HG03135 (cell line): ENCODE measurements around the gene RASAL2.
"Not testable (repeated sequence)": the region's sequence is repeated elsewhere in the genome, so short reads cannot be mapped to it uniquely, and the experiment has no call there.

Source experiments
- ATAC-seq: cut with Tn5 transposase; IDR thresholded peaks from one replicate; pipeline ENCODE4 v1.9.1; 2021; ENCODE audit warnings: mild to moderate bottlenecking, moderate library complexity; ENCODE audit not compliant: unreplicated experiment

Gene RASAL2

DNA sequence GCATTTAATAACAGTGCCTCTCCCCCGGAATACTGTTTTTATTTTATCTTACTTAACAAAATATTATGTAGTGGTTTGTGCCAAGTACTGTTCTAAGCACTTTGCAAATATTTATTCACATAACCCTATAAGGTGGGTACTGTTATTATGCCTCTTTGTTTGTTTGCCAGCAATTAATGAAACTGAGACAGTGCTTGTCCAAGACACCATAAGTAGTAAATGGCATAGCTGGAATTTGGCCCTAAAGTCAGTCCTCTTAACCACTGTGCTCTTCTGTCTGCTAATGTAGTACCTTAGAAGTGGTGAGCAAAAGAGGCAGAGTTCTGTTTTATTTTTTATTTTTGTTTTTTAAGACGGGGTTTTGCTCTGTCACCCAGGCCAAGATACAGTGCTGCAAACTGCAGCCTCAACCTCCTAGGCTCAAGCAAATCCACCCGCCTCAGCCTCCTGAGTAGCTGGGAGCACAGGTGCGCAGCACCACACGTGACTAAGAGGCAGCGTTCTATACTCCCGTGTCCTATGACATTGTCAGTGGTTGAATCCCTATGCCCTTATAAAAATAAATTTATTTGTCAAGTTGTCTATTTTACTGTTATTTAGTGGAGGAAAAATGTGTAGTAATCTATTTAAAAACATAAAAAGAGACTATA lies 237.1 kb downstream of the RASAL2 start:
- no peak for ATAC-seq

DNA sequence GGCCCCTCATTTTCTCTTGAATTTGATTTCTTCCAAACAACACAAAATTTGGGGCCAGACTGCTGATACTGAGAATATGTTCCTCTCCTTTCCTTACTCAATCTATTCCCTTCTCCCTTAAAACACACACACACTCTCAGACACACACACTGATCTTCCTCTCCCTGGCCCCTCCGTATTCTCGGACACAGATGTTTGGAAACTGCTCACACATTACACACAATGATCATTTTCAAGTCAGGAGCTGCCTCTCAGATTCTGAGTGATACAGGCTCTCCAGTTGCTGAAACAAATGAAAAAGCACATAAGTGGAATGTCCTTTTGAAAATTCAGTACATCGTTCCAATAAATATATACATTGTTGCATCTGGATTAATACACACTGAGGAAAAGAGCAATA lies 241.5 kb downstream of the RASAL2 start:
- ATAC-seq, result no peak

DNA sequence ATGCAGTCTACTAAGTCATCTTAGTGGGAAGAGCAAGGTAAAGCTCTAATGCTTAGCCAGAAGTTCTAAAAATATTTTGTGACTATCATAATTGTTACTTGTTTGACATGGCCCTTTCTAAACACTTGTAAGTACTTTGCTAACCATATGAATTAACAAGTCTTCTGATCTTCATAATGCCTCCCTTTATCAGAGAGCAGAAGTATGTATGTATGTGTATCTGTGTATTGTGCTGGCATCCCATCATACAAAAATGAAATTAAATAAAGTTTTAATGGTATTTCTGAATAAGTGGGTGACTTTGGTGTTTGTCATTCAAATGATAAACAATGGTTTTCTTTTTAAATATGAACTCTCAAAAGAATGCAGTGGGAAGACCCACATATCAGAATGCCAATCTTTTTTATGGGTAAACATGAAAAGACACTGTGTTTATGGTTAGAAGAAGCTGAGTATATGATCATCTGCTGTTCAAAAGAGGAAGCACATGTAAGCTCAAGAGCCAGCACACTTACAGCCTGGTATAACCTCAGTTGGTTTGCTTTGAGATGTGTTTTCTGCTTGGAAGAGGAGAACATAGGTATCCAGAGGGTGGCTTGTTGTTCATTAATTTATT lies 243.3 kb downstream of the RASAL2 start:
- no peak for ATAC-seq

DNA sequence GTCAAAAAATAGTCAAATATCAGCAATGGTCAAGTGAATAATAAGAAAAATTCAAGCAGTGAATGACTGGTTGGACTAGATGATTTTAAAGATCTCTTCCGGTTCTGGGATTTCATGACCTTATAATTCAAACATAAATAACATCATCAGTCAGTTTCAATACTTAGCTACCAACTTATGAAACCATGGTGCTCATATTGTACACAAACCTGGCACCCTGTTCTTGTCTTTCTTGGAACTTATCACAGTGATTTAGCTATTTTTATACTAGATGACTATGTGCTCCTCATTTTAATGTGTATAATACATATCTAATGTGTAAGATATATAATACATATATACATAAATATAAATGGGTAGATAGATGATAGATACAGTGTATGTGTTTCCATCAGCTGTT lies 245.9 kb downstream of the RASAL2 start:
- no peak for ATAC-seq

DNA sequence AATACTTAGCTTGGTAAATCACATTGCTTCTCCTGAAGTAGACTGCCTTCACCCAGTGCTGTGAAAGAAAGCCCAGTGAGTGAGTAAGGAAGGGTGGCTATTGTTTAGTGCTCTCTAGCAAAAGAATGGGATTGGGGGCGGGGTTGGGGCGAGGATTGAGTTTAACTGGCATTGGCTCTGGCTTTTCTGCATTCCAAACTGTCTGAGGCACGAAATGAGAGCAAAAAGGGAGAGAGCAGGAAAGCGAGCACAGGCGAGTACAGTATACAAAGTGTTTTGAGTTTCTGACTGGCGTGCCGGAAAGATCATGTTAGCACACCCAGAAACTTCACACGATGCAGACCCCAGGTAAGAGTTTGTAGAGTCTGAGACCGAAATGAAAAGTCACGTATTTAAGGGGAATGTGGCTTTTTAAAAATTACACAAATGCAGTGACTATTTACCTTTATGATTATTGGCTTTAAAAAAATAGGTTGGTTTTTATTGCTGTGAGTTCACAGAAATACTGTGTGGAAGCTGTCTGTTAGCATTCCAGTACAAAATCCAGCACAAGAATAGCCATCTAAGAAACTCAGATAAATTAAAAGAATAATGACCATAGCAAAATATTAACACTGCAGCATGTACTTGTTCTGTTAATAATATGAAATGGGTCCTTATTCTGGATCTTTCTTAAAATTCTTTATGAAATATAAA lies 247.5 kb downstream of the RASAL2 start:
- no peak for ATAC-seq

DNA sequence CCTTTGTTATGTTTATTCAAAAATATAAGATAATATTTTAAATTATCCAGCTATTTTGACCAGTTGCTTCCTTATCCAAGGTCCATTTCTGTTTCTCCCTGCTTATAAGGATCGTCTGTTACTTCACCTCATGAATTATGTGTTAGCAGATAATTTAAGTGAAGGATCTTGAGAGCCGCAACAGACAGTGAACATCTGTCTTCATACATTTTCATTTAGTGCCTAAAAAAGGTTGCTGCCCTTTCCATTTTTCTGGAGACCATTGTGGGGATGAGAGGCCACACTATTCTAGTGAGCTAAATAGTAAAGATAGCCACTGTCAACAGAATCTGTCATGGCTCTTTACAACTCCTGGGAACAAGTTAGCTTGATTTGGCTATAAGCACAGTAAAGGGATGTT lies 248.8 kb downstream of the RASAL2 start:
- ATAC-seq, result no peak

DNA sequence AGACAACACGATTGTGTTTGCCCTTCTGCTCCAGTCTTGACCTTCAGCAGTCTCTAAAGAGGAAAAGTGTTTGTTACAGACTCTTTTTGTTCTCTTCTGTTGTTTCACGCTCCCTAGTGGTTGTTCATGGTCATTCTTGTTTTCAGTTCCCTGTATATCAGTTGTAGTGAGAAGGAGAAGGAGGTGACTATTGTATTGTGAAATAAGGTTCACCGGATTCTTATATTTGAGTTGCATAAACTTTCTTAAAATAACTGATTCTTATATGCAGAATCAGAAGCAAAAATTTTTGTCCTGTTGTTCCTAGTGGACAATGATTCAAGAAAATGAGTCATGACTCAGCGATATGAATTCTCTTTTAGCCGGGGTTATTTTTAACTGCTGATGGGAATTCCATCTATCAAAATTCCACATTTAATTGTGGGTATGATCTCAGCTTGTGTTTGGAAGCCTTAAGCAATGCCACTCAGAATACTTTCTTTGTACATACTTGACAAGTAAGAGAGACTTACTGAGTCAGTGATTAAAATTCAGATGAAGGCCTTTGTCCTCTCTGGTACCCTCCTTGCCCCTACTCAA lies 250.7 kb downstream of the RASAL2 start:
- no peak for ATAC-seq

DNA sequence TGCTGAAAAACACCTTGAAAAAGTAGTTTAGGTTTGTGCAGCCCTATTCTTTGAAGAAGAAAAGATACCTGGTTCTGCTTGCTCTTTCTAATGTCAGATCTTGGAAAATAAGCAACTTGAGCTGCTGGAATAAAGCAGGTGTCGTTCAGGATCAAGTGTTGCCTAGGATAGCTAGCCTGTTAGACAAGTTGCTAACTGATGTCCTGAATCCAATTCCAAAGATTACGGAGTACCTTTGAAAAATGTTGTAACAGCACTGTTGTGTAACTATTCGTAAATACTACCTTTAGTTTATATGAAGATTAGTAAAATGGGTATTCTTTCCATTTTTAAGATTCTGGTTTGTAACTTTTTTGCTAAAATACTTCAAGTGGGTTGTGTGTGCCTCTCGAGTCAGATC lies 251.3 kb downstream of the RASAL2 start:
- no peak for ATAC-seq

DNA sequence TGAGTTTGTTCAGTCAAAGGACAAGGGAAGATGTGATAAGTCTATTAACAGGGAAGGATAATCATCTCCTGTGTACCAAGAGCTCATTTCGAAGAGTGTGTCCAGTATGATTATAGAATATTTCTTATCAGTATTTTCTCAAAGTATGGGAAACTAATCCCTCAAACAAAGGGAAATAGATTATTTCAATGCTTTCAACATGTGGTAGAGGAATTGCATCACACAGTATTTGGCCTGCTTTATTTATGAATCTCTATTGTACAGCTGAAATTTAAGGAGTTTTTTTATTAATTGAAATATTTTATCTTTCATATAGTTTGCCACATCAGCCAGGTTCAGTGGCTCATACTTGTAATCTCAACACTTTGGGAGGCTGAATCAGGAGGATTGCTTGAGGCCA lies 251.9 kb downstream of the RASAL2 start:
- no peak for ATAC-seq

DNA sequence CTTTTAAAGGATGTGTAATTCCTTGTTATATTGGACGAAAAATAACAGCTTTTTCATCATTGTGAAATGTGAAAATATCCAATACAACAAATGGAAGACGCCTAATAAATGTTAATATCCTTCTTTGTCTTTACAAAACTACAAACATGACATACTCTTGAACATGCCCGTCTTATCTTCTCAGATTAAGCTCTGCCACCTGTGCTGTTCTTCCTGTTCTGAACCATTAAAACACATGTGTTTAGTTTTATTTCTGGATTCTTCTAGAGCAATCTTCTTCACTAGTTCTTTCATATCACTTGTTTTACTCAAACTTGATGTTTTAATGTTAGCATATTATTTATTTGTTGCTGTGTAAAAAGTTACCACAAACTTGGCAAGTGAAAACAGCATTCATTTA lies 255.9 kb downstream of the RASAL2 start:
- ATAC-seq, result no peak

DNA sequence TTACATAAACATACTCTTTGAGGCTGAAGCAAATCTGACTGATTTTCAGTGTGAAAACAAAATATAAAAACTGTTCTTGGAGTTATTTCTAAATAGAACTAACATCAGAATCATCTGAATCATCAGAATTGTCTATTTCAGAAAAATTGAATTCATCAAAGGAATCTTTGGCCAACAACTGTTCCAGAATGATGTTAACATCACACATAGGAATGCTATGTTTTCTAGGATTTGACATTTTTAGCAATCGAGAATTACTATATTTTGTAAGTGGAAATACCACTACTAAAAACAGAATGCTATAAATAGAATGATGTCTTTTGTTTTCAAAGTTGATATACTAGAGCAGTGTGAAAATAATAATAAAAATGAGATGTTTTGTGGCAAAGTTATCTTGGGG lies 258.0 kb downstream of the RASAL2 start:
- not testable (repeated sequence) for ATAC-seq

DNA sequence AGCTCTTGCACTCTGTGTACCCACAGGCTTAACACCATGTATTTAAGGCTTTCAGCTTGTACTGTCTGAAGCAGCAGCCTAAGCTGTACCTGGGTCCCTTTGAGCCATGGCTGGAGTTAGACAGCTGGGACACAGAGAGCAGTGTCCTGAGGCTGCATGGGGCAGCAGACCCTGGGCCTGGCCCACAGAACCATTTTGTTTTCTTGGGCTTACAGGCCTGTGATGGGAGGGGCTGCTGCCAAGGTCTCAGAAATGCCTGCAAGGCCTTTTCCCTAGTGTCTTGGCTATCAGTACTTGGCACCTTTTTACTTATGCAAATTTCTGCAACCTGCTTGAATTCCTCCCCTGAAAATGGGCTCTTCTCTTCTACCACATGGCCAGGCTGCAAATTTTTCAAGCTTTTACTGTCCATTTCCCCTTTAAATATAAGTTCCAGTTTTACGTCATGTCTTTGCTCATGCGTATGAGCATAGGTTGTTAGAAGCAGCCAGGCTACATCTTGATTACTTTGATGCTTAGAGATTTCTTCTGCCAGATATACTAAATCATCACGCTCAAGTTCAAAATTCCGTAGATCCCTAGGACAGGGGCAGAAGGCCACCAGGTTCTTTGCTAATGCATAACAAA lies 259.0 kb downstream of the RASAL2 start:
- ATAC-seq, result no peak

DNA sequence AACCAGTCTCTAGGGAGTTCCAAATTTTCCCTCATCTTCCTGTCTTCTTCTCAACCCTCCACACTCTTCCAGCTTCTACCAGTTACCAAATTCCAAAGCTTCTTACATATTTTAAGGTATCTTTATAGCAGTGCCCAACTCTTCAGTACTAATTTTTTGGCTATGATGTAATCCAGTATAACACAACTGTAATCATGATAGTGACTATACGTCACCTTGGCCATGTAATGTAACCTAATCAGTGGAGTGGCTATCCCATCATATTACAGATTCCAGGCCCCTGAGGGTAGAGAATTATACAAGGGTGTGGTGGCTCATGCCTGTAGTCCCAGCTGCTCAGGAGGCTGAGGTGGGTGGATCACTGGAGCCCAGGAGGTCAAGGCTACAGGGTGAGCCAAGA lies 259.6 kb downstream of the RASAL2 start:
- ATAC-seq, result no peak

DNA sequence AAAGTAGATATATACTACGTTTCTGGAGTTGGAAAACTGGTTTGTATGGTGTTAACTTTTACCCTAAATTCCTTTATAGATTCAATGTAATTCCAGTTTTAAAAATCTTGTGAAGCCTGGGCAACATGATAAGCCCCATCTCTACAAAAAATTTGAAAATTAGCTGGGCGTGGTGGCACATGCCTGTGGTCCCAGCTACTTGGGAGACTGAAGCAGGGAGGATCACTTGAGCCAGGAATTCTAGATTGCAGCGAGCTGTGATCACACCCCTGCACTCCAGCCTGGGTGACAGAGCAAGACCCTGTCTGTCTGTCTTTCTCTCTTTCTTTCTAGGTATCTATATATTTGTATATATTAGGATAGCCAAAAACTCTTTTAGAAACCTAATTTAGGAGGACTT lies 260.9 kb downstream of the RASAL2 start:
- no peak for ATAC-seq

DNA sequence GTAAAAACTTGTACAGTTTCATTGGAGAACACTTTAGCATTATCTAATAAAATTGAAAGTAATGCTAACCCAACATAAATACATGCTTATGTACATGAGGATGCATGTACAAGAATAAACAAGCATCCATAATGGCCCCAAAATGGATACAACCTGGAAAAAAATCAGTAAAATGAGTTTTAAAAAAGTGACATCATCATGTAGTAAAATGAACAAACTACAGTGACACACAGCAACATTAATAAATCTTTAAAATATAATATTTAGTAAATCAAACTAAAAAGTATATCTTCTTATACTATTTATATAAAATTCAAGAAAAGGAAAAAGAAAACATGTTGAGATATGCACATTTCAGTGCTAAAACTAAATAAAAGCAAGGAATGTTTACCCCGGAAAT lies 262.4 kb downstream of the RASAL2 start:
- ATAC-seq, result no peak

DNA sequence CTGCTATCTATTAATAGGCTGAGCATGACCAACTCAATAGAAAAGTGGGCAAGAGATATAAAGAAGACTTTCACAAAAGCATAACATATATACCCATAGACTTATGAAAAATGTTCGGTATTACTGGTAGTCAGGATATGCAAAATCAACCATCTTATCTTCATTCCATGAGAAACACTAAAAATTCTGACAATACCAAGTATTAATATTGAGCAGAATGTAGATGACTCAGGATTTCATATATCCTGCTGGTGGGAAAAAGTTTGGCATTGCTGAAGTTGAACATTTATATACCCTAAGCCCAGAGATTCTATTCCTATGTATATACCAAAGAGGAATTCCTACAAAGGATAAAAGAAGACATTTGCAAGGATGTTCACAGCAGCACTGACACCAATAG lies 264.6 kb downstream of the RASAL2 start:
- no peak for ATAC-seq

DNA sequence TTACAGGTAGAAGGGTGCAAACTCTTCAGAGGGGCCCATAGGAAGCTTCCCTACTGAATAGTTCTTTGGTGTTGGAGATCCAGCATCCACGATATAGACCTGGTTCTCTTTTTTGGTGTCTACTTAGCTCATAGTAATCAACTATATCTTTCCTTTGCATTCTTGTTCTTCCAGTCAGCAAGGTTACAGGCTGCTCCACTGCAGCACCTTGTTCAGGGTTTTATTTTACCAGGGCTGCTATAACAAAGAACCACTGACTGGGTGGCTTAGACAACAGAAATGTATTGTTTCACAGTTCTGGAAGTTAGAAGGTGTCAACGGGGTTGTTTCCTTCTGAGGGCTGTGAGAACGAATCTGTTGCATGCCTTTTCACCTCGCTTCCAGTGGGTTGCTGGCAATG lies 266.5 kb downstream of the RASAL2 start:
- ATAC-seq, result no peak

DNA sequence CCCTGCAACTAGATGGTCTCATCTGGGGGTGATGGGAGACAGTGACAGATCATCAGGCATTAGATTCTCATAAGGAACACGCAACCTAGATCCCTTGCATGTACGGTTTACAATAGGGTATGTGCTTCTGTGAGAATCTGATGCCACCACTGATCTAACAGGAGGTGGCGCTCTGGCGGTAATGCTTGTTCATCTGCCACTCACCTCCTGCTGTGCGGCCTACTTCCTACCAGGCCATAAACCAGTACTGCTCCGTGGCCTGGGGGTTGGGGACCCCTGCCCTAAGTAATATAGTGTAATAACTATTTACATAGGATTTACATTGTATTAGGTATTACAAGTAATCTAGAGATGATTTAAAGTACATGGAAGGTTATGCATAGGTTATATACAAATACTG lies 267.9 kb downstream of the RASAL2 start:
- no peak for ATAC-seq

DNA sequence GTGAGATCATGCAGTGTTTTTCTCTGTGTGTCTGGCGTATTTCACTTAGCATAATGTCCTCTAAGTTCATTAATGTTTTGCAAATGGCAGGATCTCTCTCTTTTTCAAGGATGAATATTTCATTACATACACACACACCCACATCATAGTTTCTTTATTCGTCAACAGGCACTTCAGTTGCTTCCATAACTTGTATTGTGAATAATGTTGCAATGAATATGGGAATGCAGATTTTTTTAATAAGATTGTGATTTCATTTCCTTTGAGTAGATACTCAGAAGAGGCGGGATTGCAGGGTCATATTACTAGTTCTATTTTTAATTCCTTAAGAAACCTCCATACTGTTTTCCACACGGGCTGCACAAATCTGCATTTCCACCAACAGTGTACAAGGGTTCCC lies 268.8 kb downstream of the RASAL2 start:
- no peak for ATAC-seq

DNA sequence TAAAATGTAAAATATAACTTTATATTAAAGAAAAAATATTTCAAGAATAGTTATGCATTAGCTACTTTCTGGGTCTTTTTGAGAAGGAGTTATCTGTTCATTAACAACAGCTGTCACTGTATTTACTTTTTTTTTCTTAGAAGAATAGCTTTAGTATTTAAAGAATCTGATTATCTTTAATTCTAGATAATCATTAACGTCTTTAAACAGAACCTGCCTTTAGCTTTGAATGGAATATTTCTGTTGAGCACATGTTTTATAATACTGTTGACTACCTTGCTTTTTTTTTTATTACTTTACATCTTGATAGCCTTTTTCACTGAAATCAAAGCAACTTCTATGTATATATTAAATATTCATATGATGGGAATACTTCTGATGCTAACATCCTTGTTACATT lies 270.9 kb downstream of the RASAL2 start:
- ATAC-seq, result no peak

DNA sequence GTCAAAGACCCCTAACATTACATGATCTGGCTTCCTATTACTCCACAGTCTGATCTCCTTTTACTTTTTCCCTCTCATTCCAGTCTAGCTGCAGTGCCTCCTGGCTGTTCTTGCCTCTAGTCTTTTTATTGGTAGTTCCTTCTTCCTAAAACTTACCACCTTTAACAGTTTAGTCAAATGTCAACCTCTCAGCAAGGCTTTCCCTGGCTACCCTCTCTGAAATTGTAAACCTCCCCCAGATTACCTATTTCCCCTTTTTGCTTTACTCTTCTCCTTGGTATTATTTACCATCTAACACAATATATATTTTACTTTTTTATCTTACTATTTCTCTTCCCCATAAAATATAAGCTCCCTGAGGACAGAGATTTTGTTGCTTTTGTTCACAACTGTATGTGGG lies 273.2 kb downstream of the RASAL2 start:
- no peak for ATAC-seq

DNA sequence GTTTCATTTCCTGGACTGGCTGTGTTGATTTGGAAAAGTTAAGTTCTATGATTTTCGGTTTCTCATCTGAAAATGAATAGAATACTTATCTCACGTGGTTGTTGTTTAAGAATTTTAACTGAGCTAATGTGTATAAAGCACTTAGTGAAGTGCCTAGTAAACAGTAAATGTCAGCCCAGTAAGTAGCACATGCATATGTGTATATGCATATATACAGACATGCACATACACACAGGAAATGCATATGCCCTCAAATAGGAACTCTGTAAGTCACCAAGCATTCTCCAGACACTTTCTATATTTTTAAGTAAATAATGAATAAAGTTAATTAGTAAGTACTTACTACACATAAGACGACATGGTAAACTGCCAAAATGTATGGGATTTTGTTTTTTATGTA lies 274.3 kb downstream of the RASAL2 start:
- ATAC-seq, result no peak
